OCI-LY7 (cell line): ENCODE measurements around the gene IRGQ.

Experiments used
- CTCF ChIP-seq: fragments of 200-600 bp; sonication (generic); conservative IDR thresholded peaks from 2 replicates; pipeline ENCODE4 v1.5.1; 2014; ENCODE audit warnings: mild to moderate bottlenecking, antibody characterized with exemption, low read length, moderate library complexity, mixed read lengths
- EZH2phosphoT487 ChIP-seq: fragments of 200-600 bp; sonication (generic); IDR thresholded peaks from 2 replicates; pipeline ENCODE4 v1.6.1; 2018; ENCODE audit warnings: low read depth, borderline replicate concordance, mild to moderate bottlenecking, mixed run types, antibody characterized with exemption, low read length, moderate library complexity, mixed read lengths

DNA sequence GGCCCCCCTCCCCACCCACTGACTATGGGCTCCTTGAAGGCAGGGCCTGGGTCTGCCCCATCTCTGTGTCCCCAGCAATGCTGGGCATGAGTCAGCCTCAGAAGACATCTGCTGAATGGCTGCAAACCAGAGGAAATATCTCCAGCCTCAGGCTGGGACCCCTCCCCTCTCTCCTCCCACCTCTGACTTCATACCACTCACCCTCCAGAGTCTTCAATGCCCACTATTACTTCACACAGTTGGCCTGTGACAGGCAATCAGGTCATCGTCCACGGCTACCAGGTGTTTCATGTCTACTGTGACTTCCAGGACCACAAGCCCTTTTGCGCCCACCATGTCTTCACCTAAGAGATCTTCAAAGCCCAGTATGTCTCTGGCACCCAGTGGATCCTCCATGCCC is 15.9 kb upstream of the IRGQ start, which contains the start of gene SRRM5:
- TF ChIP-seq CTCF (no peak), EZH2phosphoT487 (no peak)
